Nephron (organoid): ENCODE data around the gene RPS3.
A peak's percentile ranks its signal among the peaks of the same experiment; 100 is the strongest.

ENCODE experiments used
- H3K27ac Mint-ChIP-seq, 3 experiments: 2 replicates each; pipeline ENCODE4 v1.8.0; 2020; ENCODE audit warnings: mixed read lengths in 3 of 3, mild to moderate bottlenecking in 2 of 3, moderate library complexity in 1 of 3
- H3K27me3 Mint-ChIP-seq: 2 replicates; pipeline ENCODE4 v1.8.0; 2021; ENCODE audit warnings: low read depth, mild to moderate bottlenecking, moderate library complexity, mixed read lengths
- H3K36me3 Mint-ChIP-seq: 2 replicates; pipeline ENCODE4 v1.8.0; 2020; ENCODE audit warnings: low read depth, mixed read lengths
- H3K4me1 Mint-ChIP-seq: 2 replicates; pipeline ENCODE4 v1.8.0; 2020; ENCODE audit warnings: mixed read lengths
- H3K4me3 Mint-ChIP-seq, 3 experiments: 2 replicates each; pipeline ENCODE4 v1.8.0; 2020; ENCODE audit warnings: mild to moderate bottlenecking in 3 of 3, mixed read lengths in 3 of 3, moderate library complexity in 2 of 3
- H3K9me3 Mint-ChIP-seq: 2 replicates; pipeline ENCODE4 v1.8.0; 2020; ENCODE audit warnings: mixed read lengths
- TF ChIP-seq, protein P1 (sequence below), 3 experiments: fragments of 200-600 bp; sonication (generic); IDR thresholded peaks; one replicate each; pipeline ENCODE4 v1.5.0; 2021; ENCODE audit warnings: antibody characterized with exemption in 3 of 3; ENCODE audit not compliant: unreplicated experiment in 3 of 3

Gene RPS3

GRCh38 chr11:75450826-75451821, 51.8 kb downstream of the RPS3 start:
- no peaks in the 10 kb centered on the region for H3K36me3 Mint-ChIP-seq
- H3K4me3 Mint-ChIP-seq = no peak overlapping the region
- H3K9me3 Mint-ChIP-seq = no peaks in the 10 kb centered on the region
- H3K27ac Mint-ChIP-seq = no peak overlapping the region
- TF ChIP-seq, protein P1, sequence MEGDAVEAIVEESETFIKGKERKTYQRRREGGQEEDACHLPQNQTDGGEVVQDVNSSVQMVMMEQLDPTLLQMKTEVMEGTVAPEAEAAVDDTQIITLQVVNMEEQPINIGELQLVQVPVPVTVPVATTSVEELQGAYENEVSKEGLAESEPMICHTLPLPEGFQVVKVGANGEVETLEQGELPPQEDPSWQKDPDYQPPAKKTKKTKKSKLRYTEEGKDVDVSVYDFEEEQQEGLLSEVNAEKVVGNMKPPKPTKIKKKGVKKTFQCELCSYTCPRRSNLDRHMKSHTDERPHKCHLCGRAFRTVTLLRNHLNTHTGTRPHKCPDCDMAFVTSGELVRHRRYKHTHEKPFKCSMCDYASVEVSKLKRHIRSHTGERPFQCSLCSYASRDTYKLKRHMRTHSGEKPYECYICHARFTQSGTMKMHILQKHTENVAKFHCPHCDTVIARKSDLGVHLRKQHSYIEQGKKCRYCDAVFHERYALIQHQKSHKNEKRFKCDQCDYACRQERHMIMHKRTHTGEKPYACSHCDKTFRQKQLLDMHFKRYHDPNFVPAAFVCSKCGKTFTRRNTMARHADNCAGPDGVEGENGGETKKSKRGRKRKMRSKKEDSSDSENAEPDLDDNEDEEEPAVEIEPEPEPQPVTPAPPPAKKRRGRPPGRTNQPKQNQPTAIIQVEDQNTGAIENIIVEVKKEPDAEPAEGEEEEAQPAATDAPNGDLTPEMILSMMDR (IDR thresholded peaks at IDR 0.05; ENCODE audit: unreplicated experiment in 3 of 3) = peak; percentile 43 to 49 (median 48)
- peaks cover 39% of the 10 kb centered on the region for H3K27me3 Mint-ChIP-seq
- peaks cover 10% of the 10 kb centered on the region for H3K4me1 Mint-ChIP-seq

- Mint-ChIP-seq H3K4me1 (peaks cover 10% of the 10 kb centered on the region), H3K27me3 (peaks cover 28% of the 10 kb centered on the region), H3K36me3 (no peaks in the 10 kb centered on the region), H3K27ac (peak overlapping the region in 1 of 3 experiments; percentile 34), H3K9me3 (no peaks in the 10 kb centered on the region), H3K4me3 (no peak overlapping the region)
- TF ChIP-seq, protein P1 (IDR thresholded peaks at IDR 0.05; ENCODE audit: unreplicated experiment in 3 of 3) = no peak
Measured at GRCh38 chr11:75453916-75454655, 54.8 kb downstream of the RPS3 start.

GRCh38 chr11:75454987-75455386, 55.7 kb downstream of the RPS3 start:
- peaks cover 10% of the 10 kb centered on the region for H3K4me1 Mint-ChIP-seq
- TF ChIP-seq, protein P1 (IDR thresholded peaks at IDR 0.05; ENCODE audit: unreplicated experiment in 3 of 3) = no peak
- no peak overlapping the region for H3K4me3 Mint-ChIP-seq
- H3K27me3 Mint-ChIP-seq = peaks cover 28% of the 10 kb centered on the region
- H3K9me3 Mint-ChIP-seq = no peaks in the 10 kb centered on the region
- H3K27ac Mint-ChIP-seq = no peak overlapping the region
- H3K36me3 Mint-ChIP-seq = no peaks in the 10 kb centered on the region
